K562 (cell line): ENCODE measurements around the gene IRAG1. TPM values are rescaled to one million over a fixed set of nuclear protein-coding genes. Genes with fewer than 3 reads are reported as not detected.

Source experiments
- ATF3 ChIP-seq, 2 experiments: fragments of 450-650 bp in 1 of 2; sonication (generic) in 1 of 2; formaldehyde crosslinking in 1 of 2; IDR thresholded peaks in 1 of 2; conservative IDR thresholded peaks in 1 of 2; 2 replicates each; pipeline versions ENCODE4 v1.6.1 to v1.8.1; 2016 to 2023; ENCODE audit warnings: mild to moderate bottlenecking in 2 of 2, moderate library complexity in 2 of 2, inconsistent platforms in 1 of 2, missing genetic modification reagents in 1 of 2
- BACH1 ChIP-seq: fragments of 200-800 bp; sonication (Bioruptor generic); IDR thresholded peaks from 2 replicates; pipeline ENCODE4 v1.6.1; 2016; ENCODE audit warnings: missing genetic modification characterization, missing compliant biosample characterization
- DIDO1 ChIP-seq: fragments of 450-650 bp; IDR thresholded peaks from 2 replicates; pipeline ENCODE4 v1.6.1; 2016; ENCODE audit warnings: low read depth, missing biosample characterization, missing genetic modification characterization
- FOXO4 ChIP-seq: fragments of 450-650 bp; formaldehyde crosslinking; IDR thresholded peaks from 2 replicates; pipeline ENCODE4 v1.4.0; 2020; ENCODE audit warnings: mild to moderate bottlenecking, moderate library complexity
- MCM3 ChIP-seq: fragments of 450-650 bp; IDR thresholded peaks from 2 replicates; pipeline ENCODE4 v1.6.1; 2016
- MNT ChIP-seq, 2 experiments: fragments of 450-650 bp; conservative IDR thresholded peaks; 2 replicates each; pipeline ENCODE4 v1.6.1; 2017; ENCODE audit warnings: mild to moderate bottlenecking in 2 of 2, moderate library complexity in 2 of 2
- MYC ChIP-seq, 2 experiments: fragments of 250-450 bp in 1 of 2; sonication (Bioruptor Pico) in 1 of 2; IDR thresholded peaks; 2 replicates each; pipeline versions ENCODE4 v1.5.1 to v1.6.1; 2012 to 2021; ENCODE audit warnings: low read depth in 2 of 2, borderline replicate concordance in 1 of 2, improper control_type of control experiment in 1 of 2, low read length in 1 of 2, mild to moderate bottlenecking in 1 of 2, moderate library complexity in 1 of 2
- RBFOX2 ChIP-seq: fragments of 200-400 bp; formaldehyde crosslinking; IDR thresholded peaks from 2 replicates; pipeline ENCODE4 v1.6.1; 2017; ENCODE audit warnings: low read depth, mild to moderate bottlenecking, low read length, moderate library complexity
- RBM15 ChIP-seq: fragments of 200-400 bp; formaldehyde crosslinking; IDR thresholded peaks from 2 replicates; pipeline ENCODE4 v1.6.1; 2018; ENCODE audit warnings: mild to moderate bottlenecking, low read length, moderate library complexity; ENCODE audit not compliant: insufficient read depth
- SIRT6 ChIP-seq: IDR thresholded peaks from one replicate; pipeline ENCODE4 v1.6.1; 2012; ENCODE audit warnings: low read depth, mild to moderate bottlenecking, control low read depth, inconsistent platforms, low read length, moderate library complexity
- TBP ChIP-seq: optimal IDR thresholded peaks from 2 replicates; pipeline ENCODE3; 2011; ENCODE audit warnings: low read depth, low read length, improper control_type of control experiment
- ZNF224 ChIP-seq: sonication (generic); formaldehyde crosslinking; IDR thresholded peaks from 2 replicates; pipeline ENCODE4 v1.8.0; 2022; ENCODE audit warnings: mild to moderate bottlenecking, missing genetic modification reagents
- ZNF583 ChIP-seq: fragments of 250-450 bp; sonication (Bioruptor Pico); IDR thresholded peaks from 2 replicates; pipeline ENCODE4 v1.4.0; 2020
- polyA plus RNA-seq, 8 experiments: library from polyadenylated mRNA; depleted of rRNA in 4 of 8; stranded (reverse) in 5 of 8; unstranded in 3 of 8; fragments of >200 nt; fragmentation: Nextera tagmentation in 2 of 8; fragmentation: Illumina TruSeq in 1 of 8; extraction: Ambion mirVana in 2 of 8; extraction: Trizol in 1 of 8; gene quantifications; 2 replicates each; pipeline versions ENCODE4 v1.2.1 to v1.2.3, GENCODE V29; 2011 to 2014; ENCODE audit warnings: inconsistent platforms in 1 of 8, missing spikeins in 1 of 8
- total RNA-seq, 7 experiments: library from RNA; depleted of rRNA in 6 of 7; stranded (reverse); fragments of >200 nt in 6 of 7; fragmentation: Illumina TruSeq in 2 of 7; extraction: Trizol in 2 of 7; gene quantifications; 2 replicates each; pipeline versions ENCODE4 v1.2.1 to v1.2.3, GENCODE V29; 2011 to 2021; ENCODE audit warnings: low replicate concordance in 1 of 7
- TF ChIP-seq, protein P1 (sequence below): fragments of 250-450 bp; sonication (Bioruptor Pico); IDR thresholded peaks from 2 replicates; pipeline ENCODE4 v1.4.0; 2020; ENCODE audit warnings: mild to moderate bottlenecking, moderate library complexity, borderline replicate concordance
- TF ChIP-seq, protein P2 (sequence below): fragments of 250-450 bp; sonication (Bioruptor Pico); IDR thresholded peaks from 2 replicates; pipeline ENCODE4 v1.5.0; 2021

The IRAG1 gene
- total and polyA plus RNA-seq, 9 of the 15 experiments (the other 6 are each of a cell fraction or from before 2014, with no cell fraction given), result 0.01 to 0.22 (median 0.09) TPM; not detected in 1

- TF ChIP-seq TBP (no peak), ATF3 (IDR thresholded peaks at IDR 0.05) (no peak), ATF3 (CRISPR knock-in tag; conservative IDR thresholded peaks at IDR 0.05) (no peak), DIDO1 (tag) (no peak), ZNF583 (CRISPR knock-in tag) (no peak), RBM15 (no peak), MNT (conservative IDR thresholded peaks at IDR 0.05) (no peak), SIRT6 (no peak), MCM3 (no peak), FOXO4 (CRISPR knock-in tag) (no peak), RBFOX2 (no peak), MYC (IDR thresholded peaks at IDR 0.05; ENCODE audit: low read depth, low read length) (no peak), MYC (CRISPR knock-in tag; IDR thresholded peaks at IDR 0.05; ENCODE audit: borderline replicate concordance, low read depth) (no peak), ZNF224 (no peak), BACH1 (tag) (peak; percentile 44; the same call in 1 of the 2 replicates)
- TF ChIP-seq, protein P1, sequence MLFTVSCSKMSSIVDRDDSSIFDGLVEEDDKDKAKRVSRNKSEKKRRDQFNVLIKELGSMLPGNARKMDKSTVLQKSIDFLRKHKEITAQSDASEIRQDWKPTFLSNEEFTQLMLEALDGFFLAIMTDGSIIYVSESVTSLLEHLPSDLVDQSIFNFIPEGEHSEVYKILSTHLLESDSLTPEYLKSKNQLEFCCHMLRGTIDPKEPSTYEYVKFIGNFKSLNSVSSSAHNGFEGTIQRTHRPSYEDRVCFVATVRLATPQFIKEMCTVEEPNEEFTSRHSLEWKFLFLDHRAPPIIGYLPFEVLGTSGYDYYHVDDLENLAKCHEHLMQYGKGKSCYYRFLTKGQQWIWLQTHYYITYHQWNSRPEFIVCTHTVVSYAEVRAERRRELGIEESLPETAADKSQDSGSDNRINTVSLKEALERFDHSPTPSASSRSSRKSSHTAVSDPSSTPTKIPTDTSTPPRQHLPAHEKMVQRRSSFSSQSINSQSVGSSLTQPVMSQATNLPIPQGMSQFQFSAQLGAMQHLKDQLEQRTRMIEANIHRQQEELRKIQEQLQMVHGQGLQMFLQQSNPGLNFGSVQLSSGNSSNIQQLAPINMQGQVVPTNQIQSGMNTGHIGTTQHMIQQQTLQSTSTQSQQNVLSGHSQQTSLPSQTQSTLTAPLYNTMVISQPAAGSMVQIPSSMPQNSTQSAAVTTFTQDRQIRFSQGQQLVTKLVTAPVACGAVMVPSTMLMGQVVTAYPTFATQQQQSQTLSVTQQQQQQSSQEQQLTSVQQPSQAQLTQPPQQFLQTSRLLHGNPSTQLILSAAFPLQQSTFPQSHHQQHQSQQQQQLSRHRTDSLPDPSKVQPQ (CRISPR knock-in tag), result no peak
- TF ChIP-seq, protein P2, sequence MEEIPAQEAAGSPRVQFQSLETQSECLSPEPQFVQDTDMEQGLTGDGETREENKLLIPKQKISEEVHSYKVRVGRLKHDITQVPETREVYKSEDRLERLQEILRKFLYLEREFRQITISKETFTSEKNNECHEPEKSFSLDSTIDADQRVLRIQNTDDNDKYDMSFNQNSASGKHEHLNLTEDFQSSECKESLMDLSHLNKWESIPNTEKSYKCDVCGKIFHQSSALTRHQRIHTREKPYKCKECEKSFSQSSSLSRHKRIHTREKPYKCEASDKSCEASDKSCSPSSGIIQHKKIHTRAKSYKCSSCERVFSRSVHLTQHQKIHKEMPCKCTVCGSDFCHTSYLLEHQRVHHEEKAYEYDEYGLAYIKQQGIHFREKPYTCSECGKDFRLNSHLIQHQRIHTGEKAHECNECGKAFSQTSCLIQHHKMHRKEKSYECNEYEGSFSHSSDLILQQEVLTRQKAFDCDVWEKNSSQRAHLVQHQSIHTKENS (CRISPR knock-in tag), result no peak
These were observed 39.4 kb downstream of the IRAG1 start (continued) for GRCh38 chr11:10653946-10654810.
